Activated CD8-positive, alpha-beta memory T cell treated with anti-CD3 and anti-CD28 coated beads for 48 hours (primary cell): ENCODE results near the gene PET117.
"Not testable (repeated sequence)": the region's sequence is repeated elsewhere in the genome, so short reads cannot be mapped to it uniquely, and the experiment has no call there.

ENCODE experiments used
- DNase-seq, 3 experiments: peaks; one replicate each; pipeline ENCODE4 v3.0.0-alpha.2; 2020; ENCODE audit warnings: low read depth in 2 of 3, low spot score in 2 of 3

The PET117 gene

GRCh38 chr20:18137412-18138265, at the start of gene PET117, which contains the start of gene KAT14:
TSS of gene PET117 (plus strand) at chr20:18137863. CDS start at chr20:18137956, 93 bp downstream.
TSS of gene KAT14 (plus strand) at chr20:18137863. CDS start at chr20:18142661, 4,798 bp downstream.
- peak; percentile 82 to 88 (median 84) for DNase-seq

GRCh38 chr20:18088298-18088697, 49.4 kb upstream of the PET117 start:
- not testable (repeated sequence) for DNase-seq

GRCh38 chr20:18088841-18089240, 48.8 kb upstream of the PET117 start:
- DNase-seq: not testable (repeated sequence)

GRCh38 chr20:18090044-18090443, 47.6 kb upstream of the PET117 start:
- no peak for DNase-seq

GRCh38 chr20:18090477-18090876, 47.2 kb upstream of the PET117 start:
- DNase-seq: no peak

- DNase-seq: no peak
Observed at GRCh38 chr20:18091623-18092022, 46.0 kb upstream of the PET117 start.

GRCh38 chr20:18092890-18093289, 44.8 kb upstream of the PET117 start:
- DNase-seq: no peak

- DNase-seq: no peak
Observed at GRCh38 chr20:18093388-18093787, 44.3 kb upstream of the PET117 start.

GRCh38 chr20:18094191-18094590, 43.5 kb upstream of the PET117 start:
- DNase-seq: no peak

GRCh38 chr20:18100569-18100968, 37.1 kb upstream of the PET117 start:
- not testable (repeated sequence) for DNase-seq

- DNase-seq: no peak
Observed at GRCh38 chr20:18101125-18101810, 36.4 kb upstream of the PET117 start.

GRCh38 chr20:18103497-18103896, 34.2 kb upstream of the PET117 start:
- no peak for DNase-seq

GRCh38 chr20:18108326-18108725, 29.3 kb upstream of the PET117 start:
- DNase-seq: no peak

- DNase-seq: not testable (repeated sequence)
Observed at GRCh38 chr20:18128574-18128973, 9.1 kb upstream of the PET117 start.

GRCh38 chr20:18132663-18133062, 5.0 kb upstream of the PET117 start:
- no peak for DNase-seq

- DNase-seq: no peak
Observed at GRCh38 chr20:18133962-18134361, 3.7 kb upstream of the PET117 start.

GRCh38 chr20:18138266-18138582, 561 bp downstream of the PET117 start:
- no peak for DNase-seq

- DNase-seq: no peak
Observed at GRCh38 chr20:18138639-18139583, 1.2 kb downstream of the PET117 start.

- no peak for DNase-seq
Observed at GRCh38 chr20:18139832-18140231, 2.2 kb downstream of the PET117 start.

GRCh38 chr20:18144541-18145099, 7.0 kb downstream of the PET117 start:
- no peak for DNase-seq

- no peak for DNase-seq
Observed at GRCh38 chr20:18154342-18154741, 16.7 kb downstream of the PET117 start.
